GM12864 (cell line): ENCODE data around the gene ARHGEF1.
"Not testable (repeated sequence)": the region's sequence is repeated elsewhere in the genome, so short reads cannot be mapped to it uniquely, and the experiment has no call there.

Experiments used
- DNase-seq: peaks from one replicate; pipeline ENCODE4 v3.0.0-alpha.2; 2011; ENCODE audit warnings: low read depth
- H3K4me3 ChIP-seq: 2 replicates; pipeline ENCODE4 v1.5.1; 2011; ENCODE audit warnings: mild to moderate bottlenecking, low read depth, low read length, control low read depth
- TF ChIP-seq, protein P1 (sequence below): IDR thresholded peaks from 2 replicates; pipeline ENCODE4 v1.5.1; 2011; ENCODE audit warnings: low read depth, mild to moderate bottlenecking, moderate library complexity, low read length, control low read depth, inconsistent platforms; ENCODE audit errors: missing control alignments

Gene ARHGEF1

GRCh38 chr19:41933693-41934426 is 50.9 kb downstream of the ARHGEF1 start:
- TF ChIP-seq, protein P1, sequence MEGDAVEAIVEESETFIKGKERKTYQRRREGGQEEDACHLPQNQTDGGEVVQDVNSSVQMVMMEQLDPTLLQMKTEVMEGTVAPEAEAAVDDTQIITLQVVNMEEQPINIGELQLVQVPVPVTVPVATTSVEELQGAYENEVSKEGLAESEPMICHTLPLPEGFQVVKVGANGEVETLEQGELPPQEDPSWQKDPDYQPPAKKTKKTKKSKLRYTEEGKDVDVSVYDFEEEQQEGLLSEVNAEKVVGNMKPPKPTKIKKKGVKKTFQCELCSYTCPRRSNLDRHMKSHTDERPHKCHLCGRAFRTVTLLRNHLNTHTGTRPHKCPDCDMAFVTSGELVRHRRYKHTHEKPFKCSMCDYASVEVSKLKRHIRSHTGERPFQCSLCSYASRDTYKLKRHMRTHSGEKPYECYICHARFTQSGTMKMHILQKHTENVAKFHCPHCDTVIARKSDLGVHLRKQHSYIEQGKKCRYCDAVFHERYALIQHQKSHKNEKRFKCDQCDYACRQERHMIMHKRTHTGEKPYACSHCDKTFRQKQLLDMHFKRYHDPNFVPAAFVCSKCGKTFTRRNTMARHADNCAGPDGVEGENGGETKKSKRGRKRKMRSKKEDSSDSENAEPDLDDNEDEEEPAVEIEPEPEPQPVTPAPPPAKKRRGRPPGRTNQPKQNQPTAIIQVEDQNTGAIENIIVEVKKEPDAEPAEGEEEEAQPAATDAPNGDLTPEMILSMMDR = no peak
- no peak overlapping the region for H3K4me3 ChIP-seq
- DNase-seq = no peak

GRCh38 chr19:41934849-41935374 is 51.9 kb downstream of the ARHGEF1 start:
- H3K4me3 ChIP-seq = no peak overlapping the region
- DNase-seq = no peak
- TF ChIP-seq, protein P1 = peak; percentile 91

- TF ChIP-seq, protein P1 = no peak
- no peak overlapping the region for H3K4me3 ChIP-seq
- no peak for DNase-seq
Observed at GRCh38 chr19:41935760-41936415, 52.9 kb downstream of the ARHGEF1 start.

DNA sequence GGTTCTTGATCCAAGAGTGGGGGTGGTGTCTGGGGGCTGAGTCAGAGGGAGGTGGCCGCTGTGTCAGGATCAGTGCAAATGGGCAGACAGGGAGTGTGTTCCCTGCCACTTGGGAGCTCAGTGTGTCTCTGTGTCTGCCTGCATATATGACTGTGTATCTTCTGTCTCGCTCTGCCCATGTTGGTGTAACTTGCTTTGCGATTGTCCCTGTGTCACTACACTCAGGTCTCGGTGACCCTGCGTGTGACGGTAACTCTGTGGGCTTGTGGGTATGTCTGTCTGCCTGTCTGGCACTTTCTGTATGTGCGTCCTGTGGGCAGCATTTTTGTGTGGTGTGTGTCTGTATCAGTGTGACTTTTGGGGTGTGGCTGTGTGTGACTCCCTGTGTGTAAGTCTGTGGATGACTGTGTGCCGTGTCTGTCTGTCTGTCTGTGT is 53.4 kb downstream of the ARHGEF1 start:
- TF ChIP-seq, protein P1 = no peak
- DNase-seq = no peak
- no peak overlapping the region for H3K4me3 ChIP-seq

- TF ChIP-seq, protein P1 = no peak
- DNase-seq = no peak
- no peak overlapping the region for H3K4me3 ChIP-seq
Observed at GRCh38 chr19:41936961-41937360, 54.0 kb downstream of the ARHGEF1 start.

GRCh38 chr19:41937525-41938468 is 54.8 kb downstream of the ARHGEF1 start:
- no peak overlapping the region for H3K4me3 ChIP-seq
- no peak for DNase-seq
- TF ChIP-seq, protein P1 = no peak

DNA sequence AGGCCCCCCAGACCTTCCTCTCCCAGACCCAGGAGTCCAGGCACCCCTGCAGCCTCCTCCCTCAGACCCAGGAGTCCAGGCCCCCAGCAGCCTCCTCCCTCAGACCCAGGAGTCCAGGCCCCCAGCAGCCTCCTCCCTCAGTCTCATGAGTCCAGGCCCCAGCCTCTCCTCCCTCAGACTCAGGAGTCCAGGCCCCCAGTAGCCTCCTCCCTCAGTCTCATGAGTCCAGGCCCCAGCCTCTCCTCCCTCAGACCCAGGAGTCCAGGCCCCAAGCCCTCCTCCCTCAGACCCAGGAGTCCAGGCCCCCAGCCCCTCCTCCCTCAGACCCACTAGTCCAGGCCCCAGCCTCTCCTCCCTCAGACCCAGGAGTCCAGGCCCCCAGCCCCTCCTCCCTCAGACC is 56.2 kb downstream of the ARHGEF1 start:
- not testable (repeated sequence) for H3K4me3 ChIP-seq

More for the DNA sequence above, 56.2 kb downstream of the ARHGEF1 start:
- DNase-seq = not testable (repeated sequence)
